IMR-90 (cell line): ENCODE measurements around the gene TTC23. TPM values are rescaled to one million over a fixed set of nuclear protein-coding genes. Genes with fewer than 3 reads are reported as not detected.

Experiments used
- ATAC-seq: fragments of 200-7000 bp; cut with Tn5 transposase; 2 replicates; pipeline ENCODE4 v1.9.1; 2020; ENCODE audit warnings: low read depth, mild to moderate bottlenecking, moderate library complexity
- BruUV-seq: library from RNA; stranded (reverse); fragments of 400-500 nt; replicated peaks from 2 replicates; lab custom pipeline; 2021; lab: Mats Ljungman, UMichigan
- CTCF ChIA-PET: fragments of 300-600 bp; formaldehyde crosslinking; extraction: SDS; loops from one replicate; lab custom pipeline; 2021; ENCODE audit warnings: antibody characterized with exemption; lab: Yijun Ruan, JAX
- POLR2A ChIA-PET: fragments of 300-600 bp; sonication (Branson Sonifier 250); formaldehyde crosslinking; loops from one replicate; lab custom pipeline; 2022; ENCODE audit warnings: antibody characterized with exemption; ENCODE audit not compliant: unreplicated experiment; lab: Charles Lee
- DNase-seq: peaks from one replicate; pipeline ENCODE4 v3.0.0; 2013
- H2AFZ ChIP-seq: replicated peaks from 2 replicates; pipeline ENCODE3; 2013; ENCODE audit warnings: low read length, mild to moderate bottlenecking; ENCODE audit not compliant: poor library complexity
- H2AK5ac ChIP-seq: 2 replicates; pipeline ENCODE4 v1.6.1; 2013; ENCODE audit warnings: low read depth, low read length, inconsistent platforms
- H2AK9ac ChIP-seq: replicated peaks from 2 replicates; pipeline ENCODE3; 2013; ENCODE audit warnings: mild to moderate bottlenecking, low read depth, low read length, moderate library complexity; ENCODE audit not compliant: poor library complexity
- H2BK120ac ChIP-seq: 2 replicates; pipeline ENCODE4 v1.6.1; 2013; ENCODE audit warnings: low read depth, low read length, inconsistent platforms
- H2BK15ac ChIP-seq: 3 replicates; pipeline ENCODE4 v1.6.1; 2013; ENCODE audit warnings: low read depth, low read length, inconsistent platforms
- H2BK20ac ChIP-seq: 2 replicates; pipeline ENCODE4 v1.6.1; 2013; ENCODE audit warnings: low read depth, mild to moderate bottlenecking, inconsistent platforms, low read length, moderate library complexity
- H2BK5ac ChIP-seq: 2 replicates; pipeline ENCODE4 v1.6.1; 2013; ENCODE audit warnings: mild to moderate bottlenecking, low read depth, low read length, inconsistent platforms; ENCODE audit not compliant: poor library complexity, severe bottlenecking
- H3K14ac ChIP-seq: replicated peaks from 2 replicates; pipeline ENCODE4 v1.6.1; 2013; ENCODE audit warnings: low read depth, low read length, inconsistent platforms
- H3K18ac ChIP-seq: 2 replicates; pipeline ENCODE4 v1.6.1; 2013; ENCODE audit warnings: low read depth, low read length, control low read depth
- H3K23ac ChIP-seq: 2 replicates; pipeline ENCODE4 v1.6.1; 2013; ENCODE audit warnings: low read depth, low read length, inconsistent platforms
- H3K27ac ChIP-seq: 2 replicates; pipeline ENCODE4 v1.5.1; 2013; ENCODE audit warnings: mild to moderate bottlenecking, control low read depth, low read length; ENCODE audit not compliant: insufficient read depth
- H3K27me3 ChIP-seq: 2 replicates; pipeline ENCODE4 v1.6.1; 2013; ENCODE audit warnings: low read length; ENCODE audit not compliant: control insufficient read depth, insufficient read depth
- H3K36me3 ChIP-seq: 2 replicates; pipeline ENCODE4 v1.6.1; 2013; ENCODE audit warnings: low read length, mixed read lengths; ENCODE audit not compliant: control insufficient read depth, insufficient read depth
- H3K4ac ChIP-seq: 2 replicates; pipeline ENCODE4 v1.6.1; 2013; ENCODE audit warnings: low read depth, low read length, inconsistent platforms
- H3K4me1 ChIP-seq: 2 replicates; pipeline ENCODE4 v1.6.1; 2013; ENCODE audit warnings: low read length, mixed read lengths; ENCODE audit not compliant: control insufficient read depth, insufficient read depth
- H3K4me2 ChIP-seq: 2 replicates; pipeline ENCODE4 v1.6.1; 2013; ENCODE audit warnings: low read depth, mild to moderate bottlenecking, control low read depth, low read length, moderate library complexity
- H3K4me3 ChIP-seq: 2 replicates; pipeline ENCODE4 v1.5.1; 2013; ENCODE audit warnings: low read depth, mild to moderate bottlenecking, control low read depth, low read length, moderate library complexity; ENCODE audit not compliant: insufficient read depth
- H3K56ac ChIP-seq: 2 replicates; pipeline ENCODE4 v1.6.1; 2013; ENCODE audit warnings: low read length, inconsistent platforms; ENCODE audit not compliant: insufficient read depth; ENCODE audit errors: extremely low read depth
- H3K79me1 ChIP-seq, 2 experiments: 2 replicates each; pipeline ENCODE4 v1.6.1; 2013; ENCODE audit warnings: low read length in 2 of 2, inconsistent platforms in 1 of 2, low read depth in 1 of 2
- H3K9ac ChIP-seq: 2 replicates; pipeline ENCODE4 v1.6.1; 2013; ENCODE audit warnings: low read depth, low read length, control low read depth
- H3K9me1 ChIP-seq: 2 replicates; pipeline ENCODE4 v1.6.1; 2013; ENCODE audit warnings: low read length, inconsistent platforms; ENCODE audit not compliant: insufficient read depth
- H3K9me3 ChIP-seq: 2 replicates; pipeline ENCODE4 v1.6.1; 2013; ENCODE audit warnings: low read length; ENCODE audit not compliant: control insufficient read depth, insufficient read depth
- H4K20me1 ChIP-seq: 2 replicates; pipeline ENCODE4 v1.6.1; 2013; ENCODE audit warnings: low read length, inconsistent platforms; ENCODE audit not compliant: insufficient read depth
- H4K5ac ChIP-seq: 2 replicates; pipeline ENCODE4 v1.6.1; 2013; ENCODE audit warnings: mild to moderate bottlenecking, low read depth, low read length, control low read depth
- H4K8ac ChIP-seq, 2 experiments: 2 replicates each; pipeline ENCODE4 v1.6.1; 2013; ENCODE audit warnings: low read depth in 2 of 2, low read length in 2 of 2, control low read depth in 1 of 2, inconsistent platforms in 1 of 2
- H4K91ac ChIP-seq: 2 replicates; pipeline ENCODE4 v1.6.1; 2013; ENCODE audit warnings: low read depth, low read length, inconsistent platforms; ENCODE audit not compliant: insufficient read depth
- CEBPB ChIP-seq: IDR thresholded peaks from 2 replicates; pipeline ENCODE4 v1.6.1; 2012; ENCODE audit warnings: low read depth, low read length, improper control_type of control experiment
- CHD1 ChIP-seq: IDR thresholded peaks from 2 replicates; pipeline ENCODE4 v1.6.1; 2012; ENCODE audit warnings: low read depth, low read length, improper control_type of control experiment
- CTCF ChIP-seq: conservative IDR thresholded peaks from 2 replicates; pipeline ENCODE4 v1.5.1; 2012; ENCODE audit warnings: mild to moderate bottlenecking, low read depth, low read length, improper control_type of control experiment
- ELK1 ChIP-seq: fragments of 150-350 bp; IDR thresholded peaks from 2 replicates; pipeline ENCODE4 v1.6.1; 2016; ENCODE audit warnings: low read depth, mild to moderate bottlenecking, low read length, moderate library complexity, borderline replicate concordance
- FOS ChIP-seq: fragments of 150-350 bp; IDR thresholded peaks from 2 replicates; pipeline ENCODE4 v1.6.1; 2016; ENCODE audit warnings: low read depth, low read length
- MXI1 ChIP-seq: IDR thresholded peaks from 2 replicates; pipeline ENCODE4 v1.6.1; 2012; ENCODE audit warnings: low read depth, mild to moderate bottlenecking, low read length, moderate library complexity, borderline replicate concordance
- NFE2L2 ChIP-seq: fragments of 150-350 bp; IDR thresholded peaks from 2 replicates; pipeline ENCODE4 v1.6.1; 2016; ENCODE audit warnings: low read depth, mild to moderate bottlenecking, low read length
- POLR2A ChIP-seq: IDR thresholded peaks from 2 replicates; pipeline ENCODE4 v1.6.1; 2012; ENCODE audit warnings: mild to moderate bottlenecking, low read depth, low read length
- RCOR1 ChIP-seq: IDR thresholded peaks from 2 replicates; pipeline ENCODE4 v1.6.1; 2012; ENCODE audit warnings: mild to moderate bottlenecking, low read length, improper control_type of control experiment; ENCODE audit not compliant: insufficient replicate concordance
- SMC3 ChIP-seq: fragments of 150-350 bp; IDR thresholded peaks from 2 replicates; pipeline ENCODE4 v1.6.1; 2016; ENCODE audit warnings: low read depth, mild to moderate bottlenecking, antibody characterized with exemption, low read length, moderate library complexity
- USF2 ChIP-seq: fragments of 150-350 bp; IDR thresholded peaks from 2 replicates; pipeline ENCODE4 v1.6.1; 2017; ENCODE audit warnings: mild to moderate bottlenecking, antibody characterized with exemption, low read length, low read depth
- WGBS, 2 experiments: methylation state at CpG; one replicate each; pipeline versions ENCODE4 v1.1.5 to v1.1.7; 2013; ENCODE audit warnings: missing lambda C conversion rate in 2 of 2; ENCODE audit not compliant: insufficient read length in 1 of 2; ENCODE audit errors: extremely low coverage in 2 of 2; 5-methylcytosine and 5-hydroxymethylcytosine counted together
- dilution Hi-C: fragments of 300-500 bp; cut with HindIII; formaldehyde crosslinking; loops from one replicate; pipeline ENCODE4 v1.14.3; 2018; ENCODE audit warnings: low sequenced_read_pairs; ENCODE audit not compliant: unreplicated experiment
- in situ Hi-C: fragments of 300-500 bp; cut with MboI; formaldehyde crosslinking; loops from 3 replicates; pipeline ENCODE4 v1.14.3; 2019; ENCODE audit warnings: low sequenced_read_pairs, inconsistent platforms, mixed read lengths
- intact Hi-C: fragments of 100-400 bp; cut with micrococcal nuclease; formaldehyde crosslinking; loops from 2 replicates; pipeline ENCODE4 v1.10.0; 2022
- polyA plus RNA-seq, 3 experiments: library from polyadenylated mRNA; depleted of rRNA; stranded (reverse); fragments of >200 nt; gene quantifications; 2 replicates each; pipeline ENCODE4 v1.2.3, GENCODE V29; 2012; ENCODE audit warnings: low replicate concordance in 1 of 3
- total RNA-seq: library from RNA; depleted of rRNA; stranded (reverse); fragments of >200 nt; gene quantifications from 2 replicates; pipeline ENCODE4 v1.2.3, GENCODE V29; 2012

Gene TTC23
- total and polyA plus RNA-seq, 2 of the 4 experiments (the other 2 are of a cell fraction) = 7.8 to 29.8 TPM

- Histone ChIP-seq H3K27ac (no peak overlapping the region), H2AK9ac (no peak overlapping the region), H2AK5ac (no peak overlapping the region), H2BK20ac (no peak overlapping the region), H3K18ac (no peak overlapping the region), H4K20me1 (no peaks in the 10 kb centered on the region; the same call in 1 of the 2 replicates), H2AFZ (no peak overlapping the region), H3K9ac (no peak overlapping the region), H3K9me1 (peaks cover 4% of the 10 kb centered on the region; the same call in 1 of the 2 replicates), H4K91ac (no peak overlapping the region), H3K14ac (no peak overlapping the region), H3K79me1 (no peaks in the 10 kb centered on the region; a peak in 1 of 4 replicates), H3K23ac (no peak overlapping the region), H3K4ac (no peak overlapping the region), H4K5ac (no peak overlapping the region), H3K56ac (no peak overlapping the region), H3K9me3 (no peaks in the 10 kb centered on the region), H3K36me3 (peaks cover 3% of the 10 kb centered on the region), H2BK15ac (no peak overlapping the region), H3K4me3 (no peak overlapping the region), H3K27me3 (no peaks in the 10 kb centered on the region), H3K4me1 (no peaks in the 10 kb centered on the region), H4K8ac (no peak overlapping the region), H2BK120ac (no peak overlapping the region), H3K4me2 (no peak overlapping the region), H2BK5ac (no peak overlapping the region)
- ATAC-seq (no peak), DNase-seq (no peak)
- ChIA-PET POLR2A (no interaction called here), CTCF (interaction anchor here (0.7 to 2.3 kb wide), 2 partner anchors 97 to 101 kb away, joined by 5 to 7 read pairs; no protein-coding TSS in a partner anchor)
- WGBS, 2 experiments = no CpG with 5 or more reads among the region's 2 CpGs
- intact Hi-C loops (loop anchor here (5.0 kb wide), 1 partner anchor 735 kb away; no protein-coding TSS in a partner anchor), in situ Hi-C loops (loop anchor here (25.0 kb wide), 1 partner anchor 765 kb away; no protein-coding TSS in a partner anchor), dilution Hi-C loops (loop anchor here (25.0 kb wide), 1 partner anchor 90 kb away; the partner anchor contains the start of gene SYNM)
- BruUV-seq = no TSS peak
- TF ChIP-seq FOS = no peak
- no peak for TF ChIP-seq CEBPB
- no peak for TF ChIP-seq NFE2L2
- TF ChIP-seq POLR2A = no peak
- no peak for TF ChIP-seq USF2
- TF ChIP-seq RCOR1 = no peak
- TF ChIP-seq ELK1 = no peak
- no peak for TF ChIP-seq CTCF
- no peak for TF ChIP-seq CHD1
- TF ChIP-seq SMC3 = no peak
- TF ChIP-seq MXI1 = no peak
These were observed 47.2 kb downstream of the TTC23 start for GRCh38 chr15:99202176-99202552.
